Camera-type eye (tissue), 1 donor: Measurements from ENCODE around the gene TYMP. TPM values are rescaled to one million over a fixed set of nuclear protein-coding genes. Genes with fewer than 3 reads are reported as not detected.

Experiments
- total RNA-seq: library from RNA; depleted of rRNA; stranded (reverse); fragments of >200 nt; gene quantifications from one replicate; pipeline ENCODE4 v1.2.3, GENCODE V29; 2014

TYMP gene, protein sequence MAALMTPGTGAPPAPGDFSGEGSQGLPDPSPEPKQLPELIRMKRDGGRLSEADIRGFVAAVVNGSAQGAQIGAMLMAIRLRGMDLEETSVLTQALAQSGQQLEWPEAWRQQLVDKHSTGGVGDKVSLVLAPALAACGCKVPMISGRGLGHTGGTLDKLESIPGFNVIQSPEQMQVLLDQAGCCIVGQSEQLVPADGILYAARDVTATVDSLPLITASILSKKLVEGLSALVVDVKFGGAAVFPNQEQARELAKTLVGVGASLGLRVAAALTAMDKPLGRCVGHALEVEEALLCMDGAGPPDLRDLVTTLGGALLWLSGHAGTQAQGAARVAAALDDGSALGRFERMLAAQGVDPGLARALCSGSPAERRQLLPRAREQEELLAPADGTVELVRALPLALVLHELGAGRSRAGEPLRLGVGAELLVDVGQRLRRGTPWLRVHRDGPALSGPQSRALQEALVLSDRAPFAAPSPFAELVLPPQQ
- total RNA-seq, result 10.6 TPM

DNA sequence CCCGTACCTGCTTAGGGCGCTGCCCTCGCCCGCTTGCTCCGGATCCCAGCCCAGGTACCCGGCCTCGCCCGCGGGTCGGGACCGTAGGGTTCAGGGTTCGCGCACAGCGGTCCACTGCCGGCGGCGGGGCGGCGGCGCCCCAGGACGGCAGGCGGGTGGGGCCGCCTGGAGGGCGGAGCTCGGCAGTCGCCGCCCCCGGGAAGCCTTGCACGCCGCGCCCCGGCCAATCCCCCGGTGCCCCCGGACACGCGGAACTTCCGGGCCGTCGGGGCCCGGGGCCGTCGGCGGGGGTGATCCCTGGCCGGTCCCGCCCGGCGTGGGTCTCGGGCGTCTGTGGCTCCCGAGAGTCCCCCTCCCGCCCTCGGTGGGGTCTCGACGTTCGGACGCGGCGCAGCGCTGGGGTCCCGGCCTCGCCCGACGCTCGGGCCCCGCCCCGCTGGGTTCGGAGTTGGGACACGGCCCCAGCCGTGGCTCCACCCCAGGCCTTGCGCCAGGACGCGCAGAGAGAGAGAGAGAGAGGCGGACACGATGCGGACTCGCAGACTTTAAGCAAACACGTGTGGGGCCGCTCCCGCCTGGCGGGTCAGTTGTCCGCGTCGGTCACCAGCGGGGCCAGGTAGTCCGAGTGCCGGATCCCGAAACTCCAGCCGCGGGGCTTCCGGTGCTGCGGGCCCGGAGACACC lies at the start of gene TYMP:
TYMP (minus strand) TSS at position 116 of the 683 bp plus-strand sequence. CDS start 303 bp downstream, outside the sequence.

GRCh38 chr22:50577987-50578775 lies 48.4 kb upstream of the TYMP start, which contains the start of gene CPT1B:
CPT1B (minus strand) TSS chr22:50578427; CDS start chr22:50577915, 512 bp downstream.

DNA sequence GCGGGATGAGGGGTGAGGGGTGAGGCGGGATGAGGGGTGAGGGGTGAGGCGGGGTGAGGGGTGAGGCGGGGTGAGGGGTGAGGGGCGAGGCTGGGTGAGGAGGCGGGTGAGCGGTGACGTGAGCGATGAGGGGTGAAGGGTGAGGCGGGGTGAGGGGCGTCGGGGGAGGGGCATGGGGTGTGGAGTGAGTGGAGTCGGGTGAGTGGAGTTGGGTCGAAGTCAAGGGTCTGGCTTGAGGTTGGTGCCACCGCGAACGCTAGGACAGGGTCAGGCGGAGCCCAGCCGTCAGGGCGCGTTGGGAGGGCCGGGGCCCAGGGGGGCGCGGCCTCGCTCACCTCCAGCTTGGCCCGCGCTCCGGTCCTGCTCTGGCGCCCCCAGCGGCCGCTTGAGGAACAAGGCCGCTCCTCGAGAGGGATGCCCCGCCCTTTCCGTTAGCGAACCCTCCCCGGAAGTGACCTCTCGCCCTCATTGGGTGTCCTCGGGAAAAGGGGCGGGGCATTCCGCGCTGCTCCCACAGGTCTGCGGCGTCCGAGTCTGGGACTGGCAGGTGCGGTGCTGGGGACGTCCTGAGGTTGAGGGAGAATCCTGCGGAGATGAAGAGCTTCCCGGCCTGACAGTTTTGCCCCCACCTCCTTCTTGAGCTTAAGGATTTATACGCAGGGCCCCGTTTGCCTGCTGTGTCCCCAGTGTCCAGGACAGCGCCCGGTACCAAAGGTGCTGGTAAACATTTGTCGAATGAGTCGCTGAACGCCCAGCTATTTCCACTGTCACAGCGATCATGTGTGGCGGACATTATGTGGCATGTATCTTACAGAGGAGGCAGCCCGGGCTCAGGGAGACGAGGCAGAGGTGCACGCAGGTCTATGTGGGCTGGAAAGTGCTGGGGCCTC lies 33.0 kb upstream of the TYMP start, which contains the start of gene SYCE3:
SYCE3 (minus strand) TSS at position 397 of the 890 bp plus-strand sequence. CDS start 6,514 bp downstream, outside the sequence.

GRCh38 chr22:50545522-50546325 lies 15.9 kb upstream of the TYMP start, which contains the start of gene KLHDC7B:
KLHDC7B (plus strand) TSS chr22:50545899; CDS start chr22:50546244, 345 bp downstream.

GRCh38 chr22:50525104-50525857 lies 4.5 kb downstream of the TYMP start, which contains the start of gene SCO2:
SCO2 (minus strand) TSS chr22:50525598; CDS start chr22:50524411, 1,187 bp downstream.

DNA sequence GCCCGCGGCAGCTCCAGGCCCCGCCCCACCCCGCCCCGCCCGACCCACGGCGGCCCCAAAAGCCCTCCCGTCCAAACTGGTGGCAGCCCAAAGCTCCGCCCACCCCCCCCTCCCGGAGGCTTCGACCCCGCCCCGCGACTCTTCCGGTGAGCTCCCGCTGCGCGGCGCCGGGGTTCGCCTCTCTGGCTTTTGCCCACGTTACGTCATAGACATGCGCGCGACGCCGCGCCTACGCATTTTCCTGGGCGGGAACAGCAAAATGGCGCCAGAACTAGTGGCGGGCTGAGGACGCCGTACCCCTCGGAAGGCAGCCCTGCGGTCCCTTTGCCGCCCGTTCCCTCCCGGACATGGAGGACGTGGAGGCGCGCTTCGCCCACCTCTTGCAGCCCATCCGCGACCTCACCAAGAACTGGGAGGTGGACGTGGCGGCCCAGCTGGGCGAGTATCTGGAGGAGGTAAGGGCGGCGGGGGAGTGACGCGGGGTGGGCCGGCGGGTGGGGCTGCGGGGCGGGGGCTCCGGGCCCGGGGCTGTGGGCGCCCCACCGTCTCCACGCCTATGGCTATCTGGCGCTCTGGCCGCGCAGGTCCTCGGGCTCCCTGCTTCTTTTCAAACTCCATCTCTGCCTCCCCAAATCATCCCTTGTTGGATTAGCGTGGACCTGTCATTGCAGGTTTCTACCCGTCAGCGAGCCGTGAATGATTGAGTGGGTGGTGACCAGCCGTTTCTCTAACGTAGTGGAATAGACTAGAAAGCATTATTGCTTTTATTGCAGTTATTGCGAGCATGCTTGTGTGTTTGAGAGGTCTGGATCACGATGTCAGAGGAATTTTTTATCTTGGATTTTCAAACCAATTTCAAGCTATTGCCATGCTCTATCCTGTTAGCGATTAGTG lies 21.6 kb downstream of the TYMP start, which contains the start of gene NCAPH2:
NCAPH2 (plus strand) TSS at position 234 of the 894 bp plus-strand sequence; CDS start at position 348, 114 bp downstream.

GRCh38 chr22:50507421-50507990 lies 22.3 kb downstream of the TYMP start, which contains the start of gene LMF2:
LMF2 (minus strand) TSS chr22:50507702; CDS start chr22:50507675, 27 bp downstream.

DNA sequence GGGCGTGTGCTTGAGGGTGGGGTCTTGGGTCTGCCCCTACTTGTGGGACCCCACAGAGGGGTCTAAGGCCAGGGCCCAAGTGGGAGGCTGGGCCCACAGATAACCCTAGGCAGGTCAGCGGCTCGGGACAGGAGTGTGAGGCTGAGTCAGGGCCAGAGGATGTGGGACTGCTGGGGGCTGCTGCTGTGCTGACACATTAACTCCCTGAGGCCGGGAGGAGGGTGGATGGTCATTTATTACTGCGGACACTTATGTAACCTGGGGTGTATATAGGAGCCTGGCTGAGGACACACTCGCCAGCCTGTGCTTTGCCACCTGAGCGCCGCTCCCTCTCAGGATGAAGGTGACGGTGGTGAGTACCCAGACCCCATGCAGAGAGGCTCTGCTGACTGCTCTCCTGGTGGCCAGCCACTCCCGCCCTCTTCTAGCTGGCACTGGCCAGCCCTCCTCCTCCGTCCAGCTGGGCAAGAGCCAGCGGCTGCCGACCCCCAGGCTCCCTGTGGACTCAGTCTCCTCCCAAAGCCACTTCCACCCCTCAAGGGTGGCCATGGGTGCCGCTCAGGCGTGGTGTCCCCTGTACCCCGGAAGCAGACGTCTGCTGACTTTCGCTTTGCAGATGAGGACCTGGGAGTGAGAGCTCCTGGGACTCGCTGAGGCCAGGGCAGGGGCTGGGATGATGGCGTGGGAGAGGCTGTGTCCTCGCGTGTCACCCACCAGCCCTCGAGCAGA lies 43.1 kb downstream of the TYMP start, which contains the start of gene MIOX:
MIOX (plus strand) TSS at position 299 of the 729 bp plus-strand sequence; CDS start at position 338, 39 bp downstream.

DNA sequence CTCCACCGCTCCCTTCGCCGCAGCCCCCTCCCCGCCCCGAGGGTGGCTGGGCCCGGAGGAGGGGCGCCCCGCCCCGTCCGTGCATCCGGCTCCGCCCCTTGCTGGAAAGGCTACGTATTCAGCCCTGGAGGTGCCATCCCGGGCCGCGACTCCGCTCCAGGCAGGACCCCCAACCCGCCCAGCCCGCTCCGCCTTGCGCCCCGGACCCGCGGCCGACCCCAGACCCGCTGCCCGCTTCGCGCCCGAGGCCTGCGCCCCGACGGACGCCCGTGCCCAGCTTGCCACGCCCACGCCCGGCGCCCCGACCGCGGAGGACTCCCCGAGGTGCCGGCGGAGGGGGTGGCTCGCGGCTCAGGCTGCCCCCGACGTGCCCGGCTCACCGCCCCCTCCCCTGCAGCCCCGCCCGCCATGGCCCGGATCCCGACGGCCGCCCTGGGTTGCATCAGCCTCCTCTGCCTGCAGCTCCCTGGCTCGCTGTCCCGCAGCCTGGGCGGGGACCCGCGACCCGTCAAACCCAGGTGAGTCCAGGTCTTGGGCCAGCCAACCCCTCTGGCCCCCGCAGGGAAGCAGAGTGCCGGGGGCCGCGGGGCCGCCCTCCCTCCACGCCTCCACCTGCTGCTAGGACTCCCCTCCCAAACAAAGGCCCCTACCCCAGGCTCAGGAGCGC lies 48.2 kb downstream of the TYMP start, which contains the start of gene ADM2:
ADM2 (plus strand) TSS at position 104 of the 667 bp plus-strand sequence; CDS start at position 409, 305 bp downstream.

Other genes starting within 250 kb of the TYMP start
- 169 TPM for gene PLXNB2, start 222.4 kb downstream of the TYMP start, total RNA-seq
- gene DENND6B, start 203.0 kb downstream of the TYMP start, total RNA-seq, result 16.9 TPM
- gene PPP6R2, start 186.7 kb downstream of the TYMP start, total RNA-seq, result 56.1 TPM
- gene SBF1, start 55.0 kb downstream of the TYMP start, total RNA-seq, result 67.3 TPM
- gene ADM2, start 48.5 kb downstream of the TYMP start, total RNA-seq, result 1.5 TPM
- gene MIOX, start 43.2 kb downstream of the TYMP start, total RNA-seq, result not detected
- 39.0 TPM for gene LMF2, start 22.3 kb downstream of the TYMP start, total RNA-seq
- 58.1 TPM for gene NCAPH2, start 21.8 kb downstream of the TYMP start, total RNA-seq
- not detected for gene SCO2, start 4.4 kb downstream of the TYMP start, total RNA-seq
- gene KLHDC7B, start 15.9 kb upstream of the TYMP start, total RNA-seq, result 0.05 TPM
- not detected for gene SYCE3, start 32.9 kb upstream of the TYMP start, total RNA-seq
- 15.6 TPM for gene CPT1B, start 48.4 kb upstream of the TYMP start, total RNA-seq
- 59.6 TPM for gene CHKB, start 52.8 kb upstream of the TYMP start, total RNA-seq
- 22.7 TPM for gene MAPK8IP2, start 70.8 kb upstream of the TYMP start, total RNA-seq
- gene ARSA, start 98.1 kb upstream of the TYMP start, total RNA-seq, result 17.3 TPM
- gene SHANK3, start 142.8 kb upstream of the TYMP start, total RNA-seq, result 10.6 TPM
- not detected for gene ACR, start 208.2 kb upstream of the TYMP start, total RNA-seq